ENCODE measurements around the gene PSRC1. TPM values are rescaled to one million over a fixed set of nuclear protein-coding genes. Genes with fewer than 3 reads are reported as not detected.
"Not testable (repeated sequence)": the region's sequence is repeated elsewhere in the genome, so short reads cannot be mapped to it uniquely, and the experiment has no call there.

The PSRC1 gene
- total RNA-seq, 2 donors from 2014 or later, result 38.5 to 72.7 TPM

GRCh38 chr1:109306832-109307273 lies 23.9 kb upstream of the PSRC1 start, which contains the start of gene MYBPHL:
Gene MYBPHL (minus strand): TSS chr1:109307011. CDS start chr1:109306991, 20 bp downstream.
- Histone ChIP-seq H3K27ac (ENCODE audit: low read depth, low read length) (peak within 1 kb of the TSS; percentile 19), H3K4me1 (ENCODE audit: control insufficient read depth, insufficient read depth, low read length) (peaks cover 11% of the 10 kb centered on the region), H3K36me3 (ENCODE audit: control insufficient read depth, insufficient read depth, low read length) (no peaks in the 10 kb centered on the region), H3K9me3 (ENCODE audit: control insufficient read depth, low read length) (no peaks in the 10 kb centered on the region), H3K4me3 (ENCODE audit: low read length) (no peak within 1 kb of the TSS), H3K9ac (ENCODE audit: extremely low read depth, low read length, poor library complexity, severe bottlenecking) (no peak within 1 kb of the TSS), H3K27me3 (ENCODE audit: control insufficient read depth, insufficient read depth, low read length, poor library complexity, severe bottlenecking) (peaks cover 11% of the 10 kb centered on the region)
- peaks cover 24% of the 10 kb centered on the region for H3K4me1 Mint-ChIP-seq
- H3K27me3 Mint-ChIP-seq (ENCODE audit: insufficient read depth), result peaks cover 3% of the 10 kb centered on the region
- peaks cover 3% of the 10 kb centered on the region for H3K36me3 Mint-ChIP-seq (ENCODE audit: low read depth)
- TF ChIP-seq, protein P1, sequence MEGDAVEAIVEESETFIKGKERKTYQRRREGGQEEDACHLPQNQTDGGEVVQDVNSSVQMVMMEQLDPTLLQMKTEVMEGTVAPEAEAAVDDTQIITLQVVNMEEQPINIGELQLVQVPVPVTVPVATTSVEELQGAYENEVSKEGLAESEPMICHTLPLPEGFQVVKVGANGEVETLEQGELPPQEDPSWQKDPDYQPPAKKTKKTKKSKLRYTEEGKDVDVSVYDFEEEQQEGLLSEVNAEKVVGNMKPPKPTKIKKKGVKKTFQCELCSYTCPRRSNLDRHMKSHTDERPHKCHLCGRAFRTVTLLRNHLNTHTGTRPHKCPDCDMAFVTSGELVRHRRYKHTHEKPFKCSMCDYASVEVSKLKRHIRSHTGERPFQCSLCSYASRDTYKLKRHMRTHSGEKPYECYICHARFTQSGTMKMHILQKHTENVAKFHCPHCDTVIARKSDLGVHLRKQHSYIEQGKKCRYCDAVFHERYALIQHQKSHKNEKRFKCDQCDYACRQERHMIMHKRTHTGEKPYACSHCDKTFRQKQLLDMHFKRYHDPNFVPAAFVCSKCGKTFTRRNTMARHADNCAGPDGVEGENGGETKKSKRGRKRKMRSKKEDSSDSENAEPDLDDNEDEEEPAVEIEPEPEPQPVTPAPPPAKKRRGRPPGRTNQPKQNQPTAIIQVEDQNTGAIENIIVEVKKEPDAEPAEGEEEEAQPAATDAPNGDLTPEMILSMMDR (conservative IDR thresholded peaks at IDR 0.05), result no peak
- DNase-seq, result no peak
- 84 to 86% methylated on average over 5 to 7 of the region's 7 CpGs for WGBS, 2 experiments (ENCODE audit: insufficient coverage in 1 of 2, insufficient read length in 1 of 2)
- H3K27ac Mint-ChIP-seq, result peak within 1 kb of the TSS; percentile 91
- no peaks in the 10 kb centered on the region for H3K9me3 Mint-ChIP-seq
- no peak within 1 kb of the TSS for H3K4me3 Mint-ChIP-seq

- not testable (repeated sequence) for H3K36me3 Mint-ChIP-seq (ENCODE audit: low read depth); H3K27ac ChIP-seq (ENCODE audit: low read depth, low read length); H3K9me3 ChIP-seq (ENCODE audit: control insufficient read depth, low read length); H3K9ac ChIP-seq (ENCODE audit: extremely low read depth, low read length, poor library complexity, severe bottlenecking); H3K27me3 Mint-ChIP-seq (ENCODE audit: insufficient read depth); H3K4me3 ChIP-seq (ENCODE audit: low read length); H3K36me3 ChIP-seq (ENCODE audit: control insufficient read depth, insufficient read depth, low read length); H3K4me3 Mint-ChIP-seq; H3K9me3 Mint-ChIP-seq
- Mint-ChIP-seq H3K4me1 (peaks cover 24% of the 10 kb centered on the region), H3K27ac (peak overlapping the region; percentile 91)
- peak; percentile 70 for DNase-seq
- WGBS, 2 experiments (ENCODE audit: insufficient coverage in 1 of 2, insufficient read length in 1 of 2), result 55 to 63% methylated on average over 7 to 9 of the region's 10 CpGs
- peaks cover 11% of the 10 kb centered on the region for H3K4me1 ChIP-seq (ENCODE audit: control insufficient read depth, insufficient read depth, low read length)
- peaks cover 11% of the 10 kb centered on the region for H3K27me3 ChIP-seq (ENCODE audit: control insufficient read depth, insufficient read depth, low read length, poor library complexity, severe bottlenecking)
These were observed 23.0 kb upstream of the PSRC1 start for GRCh38 chr1:109305991-109306390.

GRCh38 chr1:109304226-109304920 lies 21.4 kb upstream of the PSRC1 start:
- Mint-ChIP-seq H3K4me1 (peaks cover 26% of the 10 kb centered on the region), H3K27ac (no peak overlapping the region), H3K36me3 (ENCODE audit: low read depth) (no peaks in the 10 kb centered on the region), H3K9me3 (no peaks in the 10 kb centered on the region), H3K4me3 (no peak overlapping the region), H3K27me3 (ENCODE audit: insufficient read depth) (peaks cover 4% of the 10 kb centered on the region)
- no peaks in the 10 kb centered on the region for H3K36me3 ChIP-seq (ENCODE audit: control insufficient read depth, insufficient read depth, low read length)
- H3K4me3 ChIP-seq (ENCODE audit: low read length), result no peak overlapping the region
- no peak overlapping the region for H3K9ac ChIP-seq (ENCODE audit: extremely low read depth, low read length, poor library complexity, severe bottlenecking)
- H3K27me3 ChIP-seq (ENCODE audit: control insufficient read depth, insufficient read depth, low read length, poor library complexity, severe bottlenecking), result peaks cover 11% of the 10 kb centered on the region
- DNase-seq, result no peak
- no peak overlapping the region for H3K27ac ChIP-seq (ENCODE audit: low read depth, low read length)
- H3K9me3 ChIP-seq (ENCODE audit: control insufficient read depth, low read length), result no peaks in the 10 kb centered on the region
- H3K4me1 ChIP-seq (ENCODE audit: control insufficient read depth, insufficient read depth, low read length), result peaks cover 11% of the 10 kb centered on the region
- 83 to 92% methylated on average over 3 to 8 of the region's 8 CpGs for WGBS, 2 experiments (ENCODE audit: insufficient coverage in 1 of 2, insufficient read length in 1 of 2)
- TF ChIP-seq, protein P1 (conservative IDR thresholded peaks at IDR 0.05), result no peak

Measured in endodermal cell (in vitro differentiated cells).